Measurements from ENCODE around the gene AEBP2. TPM values are rescaled to one million over a fixed set of nuclear protein-coding genes. Genes with fewer than 3 reads are reported as not detected.

AEBP2 gene
- total and polyA plus RNA-seq, 9 of the 15 experiments (the other 6 are each of a cell fraction or from before 2014, with no cell fraction given), result 5.7 to 43.7 (median 10.3) TPM

DNA sequence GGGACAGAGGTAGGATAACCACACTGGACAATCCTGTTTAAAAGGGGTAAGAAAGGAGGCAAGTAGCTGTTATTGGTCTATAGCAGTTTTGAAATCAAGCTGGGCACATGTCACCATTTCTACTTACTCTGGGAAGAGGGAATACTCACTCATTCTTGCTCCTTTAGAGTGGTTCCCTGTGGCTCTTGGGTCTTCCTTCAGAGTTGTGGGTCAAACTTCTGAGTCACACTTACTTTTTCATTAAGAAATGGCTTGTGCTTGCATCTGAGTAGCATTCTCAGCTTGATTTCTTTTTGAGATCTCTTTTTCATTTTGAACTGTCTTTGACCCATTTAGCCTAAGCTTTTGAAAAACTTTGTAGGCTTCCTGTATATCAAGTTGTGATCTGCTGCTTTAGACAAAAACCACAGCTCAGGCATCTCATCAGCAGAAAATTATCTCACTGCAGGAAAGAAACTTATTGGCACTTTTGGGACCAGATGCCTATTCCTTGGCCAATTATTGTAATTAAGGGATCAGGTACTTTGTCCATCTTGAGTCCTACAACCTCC lies 122.2 kb downstream of the AEBP2 start:
- no peak for ATAC-seq
- TF ChIP-seq RBM15 (IDR thresholded peaks at IDR 0.05; ENCODE audit: insufficient read depth, low read length) (no peak), ZNF23 (CRISPR knock-in tag; IDR thresholded peaks at IDR 0.05) (no peak), DEAF1 (CRISPR knock-in tag; IDR thresholded peaks at IDR 0.05) (no peak), RBFOX2 (IDR thresholded peaks at IDR 0.05; ENCODE audit: low read depth, low read length) (no peak)
- TF ChIP-seq, protein P1, sequence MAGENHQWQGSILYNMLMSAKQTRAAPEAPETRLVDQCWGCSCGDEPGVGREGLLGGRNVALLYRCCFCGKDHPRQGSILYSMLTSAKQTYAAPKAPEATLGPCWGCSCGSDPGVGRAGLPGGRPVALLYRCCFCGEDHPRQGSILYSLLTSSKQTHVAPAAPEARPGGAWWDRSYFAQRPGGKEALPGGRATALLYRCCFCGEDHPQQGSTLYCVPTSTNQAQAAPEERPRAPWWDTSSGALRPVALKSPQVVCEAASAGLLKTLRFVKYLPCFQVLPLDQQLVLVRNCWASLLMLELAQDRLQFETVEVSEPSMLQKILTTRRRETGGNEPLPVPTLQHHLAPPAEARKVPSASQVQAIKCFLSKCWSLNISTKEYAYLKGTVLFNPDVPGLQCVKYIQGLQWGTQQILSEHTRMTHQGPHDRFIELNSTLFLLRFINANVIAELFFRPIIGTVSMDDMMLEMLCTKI (IDR thresholded peaks at IDR 0.05; ENCODE audit: partially characterized antibody), result no peak
- in situ Hi-C loops (cut with MboI), result no loop called here
- Histone ChIP-seq H3K9me3 (replicated peaks; ENCODE audit: control insufficient read depth, insufficient read depth, low read depth, low read length) (no peaks in the 10 kb centered on the region), H3K4me2 (ENCODE audit: insufficient read depth, low read length) (no peak overlapping the region), H3K9ac (ENCODE audit: insufficient read depth in 1 of 2, low read depth in 2 of 2, low read length in 2 of 2) (no peak overlapping the region), H3K36me3 (ENCODE audit: control insufficient read depth, insufficient read depth, low read length) (no peaks in the 10 kb centered on the region), H3K4me3 (no peak overlapping the region), H3K4me1 (replicated peaks in 1 of 2; ENCODE audit: control insufficient read depth in 2 of 2, insufficient read depth in 2 of 2, low read length in 2 of 2) (no peaks in the 10 kb centered on the region), H4K20me1 (replicated peaks; ENCODE audit: control insufficient read depth, insufficient read depth, low read length) (no peaks in the 10 kb centered on the region), H3K27me3 (ENCODE audit: control insufficient read depth in 2 of 2, insufficient read depth in 2 of 2, low read length in 2 of 2) (no peaks in the 10 kb centered on the region), H3K79me2 (ENCODE audit: control insufficient read depth, insufficient read depth, low read length) (no peaks in the 10 kb centered on the region), H3K9me1 (ENCODE audit: control insufficient read depth, insufficient read depth, low read length) (no peaks in the 10 kb centered on the region), H3K27ac (ENCODE audit: extremely low read depth, low read depth, low read length) (no peak overlapping the region), H2AFZ (ENCODE audit: low read depth, low read length) (no peak overlapping the region)
- no peak for DNase-seq (ENCODE audit: extremely low read depth in 1 of 4, low spot score in 3 of 4)
- CTCF ChIA-PET (ENCODE audit: low intra/inter-chr PET ratio), result no interaction called here
- POLR2A ChIA-PET, result interaction anchor here (1.1 kb wide), 1 partner anchor 19 kb away, joined by 3 read pairs; no protein-coding TSS in a partner anchor
- intact Hi-C loops (cut with micrococcal nuclease), result no loop called here
- BruUV-seq (replicated peaks), result no TSS peak
- FAIRE-seq, result no peak

Small RNA genes lying within 50 kb of the gene (small RNA-seq; reads per million reads assigned to genes)
- gene AC091805.2 (not detected), gene RNU6-254P (not detected)

All from K562 (cell line).